HG03432 (cell line): Measurements from ENCODE around the gene RAPGEF2.

ENCODE experiments used
- ATAC-seq: cut with Tn5 transposase; IDR thresholded peaks from one replicate; pipeline ENCODE4 v1.9.1; 2021; ENCODE audit warnings: mild to moderate bottlenecking, moderate library complexity; ENCODE audit not compliant: unreplicated experiment

Gene RAPGEF2

DNA sequence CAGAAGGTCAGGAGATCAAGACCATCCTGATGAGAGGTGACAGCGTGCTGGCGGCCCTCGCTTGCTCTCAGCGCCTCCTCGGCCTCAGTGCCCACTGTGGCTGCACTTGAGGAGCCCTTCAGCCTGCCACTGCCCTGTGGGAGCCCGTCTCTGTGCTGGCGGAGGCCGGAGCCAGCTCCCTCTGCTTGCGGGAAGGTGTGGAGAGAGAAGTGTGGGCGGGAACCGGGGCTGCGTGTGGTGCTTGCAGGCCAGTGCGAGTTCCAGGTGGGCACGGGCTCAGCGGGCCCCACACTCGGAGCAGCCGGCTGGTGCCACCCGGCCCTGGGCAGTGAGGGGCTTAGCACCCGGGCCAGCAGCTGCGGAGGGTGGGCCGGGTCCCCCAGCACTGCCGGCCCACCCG, 286.9 kb downstream of the RAPGEF2 start:
- ATAC-seq: no peak

- no peak for ATAC-seq
Measured at GRCh38 chr4:159390648-159391047, 287.8 kb downstream of the RAPGEF2 start.

DNA sequence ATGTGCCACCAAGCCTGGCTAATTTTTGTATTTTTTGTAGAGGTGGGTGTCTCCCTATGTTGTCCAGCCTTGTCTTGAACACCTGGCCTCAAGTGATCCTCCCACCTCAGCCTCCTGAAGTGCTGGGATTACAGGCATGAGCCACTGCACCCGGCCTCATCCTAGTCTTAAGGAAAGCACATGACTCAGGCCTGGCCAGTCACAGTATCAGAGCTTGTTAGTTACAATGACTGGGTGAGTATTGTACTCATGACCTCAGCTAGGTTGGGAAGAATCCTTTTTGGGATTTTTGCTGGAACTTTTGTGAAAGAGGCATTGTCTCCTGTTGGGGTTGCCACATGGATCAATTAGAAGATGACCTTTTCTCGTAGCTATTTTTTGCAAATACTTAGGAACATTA, 292.8 kb downstream of the RAPGEF2 start:
- no peak for ATAC-seq

GRCh38 chr4:159396151-159396550, 293.3 kb downstream of the RAPGEF2 start:
- ATAC-seq: no peak

DNA sequence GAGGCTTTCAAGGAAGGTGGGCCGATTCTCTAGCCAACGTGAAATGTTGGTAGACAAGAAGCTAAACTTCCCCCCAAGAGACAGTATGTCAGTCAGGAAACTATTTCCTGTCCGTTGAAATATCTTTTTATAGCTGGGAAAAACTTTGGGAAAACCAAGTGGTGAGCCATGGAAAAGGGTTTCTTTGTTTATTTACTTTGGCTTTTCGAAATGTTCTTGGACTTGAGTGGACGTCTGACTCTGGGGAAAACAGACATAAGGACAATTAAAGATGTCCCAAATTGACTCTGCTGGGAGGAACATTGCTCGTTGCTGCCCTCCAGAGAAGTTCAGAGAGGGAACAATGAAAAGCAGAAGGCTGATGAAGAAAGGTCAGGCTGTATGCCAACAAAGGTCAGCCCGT, 295.4 kb downstream of the RAPGEF2 start:
- ATAC-seq: no peak

- peak; percentile 45 for ATAC-seq
Measured at GRCh38 chr4:159400558-159401225, 297.8 kb downstream of the RAPGEF2 start.

- peak; percentile 26 for ATAC-seq
Measured at GRCh38 chr4:159401226-159401712, 298.4 kb downstream of the RAPGEF2 start.

GRCh38 chr4:159401791-159402380, 299.0 kb downstream of the RAPGEF2 start:
- ATAC-seq: no peak
